Measurements from ENCODE around the gene PDE1C.

The PDE1C gene

GRCh38 chr7:31758755-31759154, 311.5 kb downstream of the PDE1C start:
- no peak for DNase-seq

- DNase-seq, result no peak
These were observed 318.5 kb downstream of the PDE1C start for GRCh38 chr7:31751726-31752125.

GRCh38 chr7:31748084-31748483, 322.1 kb downstream of the PDE1C start:
- peak; percentile 63 for DNase-seq

- peak; percentile 21 for DNase-seq
These were observed 322.7 kb downstream of the PDE1C start for GRCh38 chr7:31747553-31747952.

- DNase-seq, result peak; percentile 90
These were observed 325.8 kb downstream of the PDE1C start for GRCh38 chr7:31744294-31744874.

- DNase-seq, result no peak
These were observed 328.4 kb downstream of the PDE1C start for GRCh38 chr7:31741852-31742251.

GRCh38 chr7:31735991-31736982, 333.9 kb downstream of the PDE1C start:
- peak; percentile 92 for DNase-seq

- DNase-seq, result no peak
These were observed 335.8 kb downstream of the PDE1C start for GRCh38 chr7:31734456-31734855.

GRCh38 chr7:31729195-31729804, 340.9 kb downstream of the PDE1C start:
- DNase-seq, result peak; percentile 27

- DNase-seq, result no peak
These were observed 345.5 kb downstream of the PDE1C start for GRCh38 chr7:31724696-31725095.

GRCh38 chr7:31720366-31720765, 349.8 kb downstream of the PDE1C start:
- DNase-seq, result no peak

GRCh38 chr7:31716355-31716754, 353.9 kb downstream of the PDE1C start:
- no peak for DNase-seq

GRCh38 chr7:31710171-31710570, 360.0 kb downstream of the PDE1C start:
- DNase-seq, result no peak

- no peak for DNase-seq
These were observed 363.1 kb downstream of the PDE1C start for GRCh38 chr7:31707089-31707488.

GRCh38 chr7:31705377-31705776, 364.8 kb downstream of the PDE1C start:
- no peak for DNase-seq

- DNase-seq, result no peak
These were observed 367.9 kb downstream of the PDE1C start for GRCh38 chr7:31702354-31702753.
